ENCODE measurements around the gene S100A1.

The S100A1 gene

DNA sequence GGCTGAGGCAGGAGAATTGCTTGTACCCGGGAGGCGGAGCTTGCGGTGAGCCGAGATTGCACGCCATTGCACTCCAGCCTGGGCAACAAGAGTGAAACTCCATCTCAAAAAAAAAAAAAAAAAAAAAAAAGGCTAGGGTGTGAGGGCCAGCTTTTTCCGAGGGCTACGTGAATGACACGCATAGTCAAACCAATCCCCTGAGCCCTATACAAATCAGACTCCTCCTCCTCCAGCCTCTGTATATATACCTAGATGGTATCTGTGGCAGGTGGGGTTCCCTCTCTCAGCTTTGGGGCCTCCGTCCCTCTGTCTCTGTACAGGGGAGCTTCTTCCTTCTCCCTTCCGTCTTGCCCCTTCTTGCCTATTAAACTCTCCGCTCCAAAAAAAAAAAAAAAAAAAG is 22.0 kb upstream of the S100A1 start:
- no peak overlapping the region for H3K4me3 ChIP-seq (replicated peaks; ENCODE audit: insufficient read depth, low read length)
- H3K27ac ChIP-seq (replicated peaks), result no peak overlapping the region
- TF ChIP-seq, protein P1, sequence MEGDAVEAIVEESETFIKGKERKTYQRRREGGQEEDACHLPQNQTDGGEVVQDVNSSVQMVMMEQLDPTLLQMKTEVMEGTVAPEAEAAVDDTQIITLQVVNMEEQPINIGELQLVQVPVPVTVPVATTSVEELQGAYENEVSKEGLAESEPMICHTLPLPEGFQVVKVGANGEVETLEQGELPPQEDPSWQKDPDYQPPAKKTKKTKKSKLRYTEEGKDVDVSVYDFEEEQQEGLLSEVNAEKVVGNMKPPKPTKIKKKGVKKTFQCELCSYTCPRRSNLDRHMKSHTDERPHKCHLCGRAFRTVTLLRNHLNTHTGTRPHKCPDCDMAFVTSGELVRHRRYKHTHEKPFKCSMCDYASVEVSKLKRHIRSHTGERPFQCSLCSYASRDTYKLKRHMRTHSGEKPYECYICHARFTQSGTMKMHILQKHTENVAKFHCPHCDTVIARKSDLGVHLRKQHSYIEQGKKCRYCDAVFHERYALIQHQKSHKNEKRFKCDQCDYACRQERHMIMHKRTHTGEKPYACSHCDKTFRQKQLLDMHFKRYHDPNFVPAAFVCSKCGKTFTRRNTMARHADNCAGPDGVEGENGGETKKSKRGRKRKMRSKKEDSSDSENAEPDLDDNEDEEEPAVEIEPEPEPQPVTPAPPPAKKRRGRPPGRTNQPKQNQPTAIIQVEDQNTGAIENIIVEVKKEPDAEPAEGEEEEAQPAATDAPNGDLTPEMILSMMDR (IDR thresholded peaks at IDR 0.05; ENCODE audit: insufficient read depth, low read length), result no peak
- no peak for TF ChIP-seq GABPA (IDR thresholded peaks at IDR 0.05; ENCODE audit: low read depth)
- no peak for TF ChIP-seq SPI1 (IDR thresholded peaks at IDR 0.05; ENCODE audit: borderline replicate concordance, low read depth)
- TF ChIP-seq POLR2AphosphoS5 (IDR thresholded peaks at IDR 0.05; ENCODE audit: low read depth), result no peak
- TF ChIP-seq, protein P2, sequence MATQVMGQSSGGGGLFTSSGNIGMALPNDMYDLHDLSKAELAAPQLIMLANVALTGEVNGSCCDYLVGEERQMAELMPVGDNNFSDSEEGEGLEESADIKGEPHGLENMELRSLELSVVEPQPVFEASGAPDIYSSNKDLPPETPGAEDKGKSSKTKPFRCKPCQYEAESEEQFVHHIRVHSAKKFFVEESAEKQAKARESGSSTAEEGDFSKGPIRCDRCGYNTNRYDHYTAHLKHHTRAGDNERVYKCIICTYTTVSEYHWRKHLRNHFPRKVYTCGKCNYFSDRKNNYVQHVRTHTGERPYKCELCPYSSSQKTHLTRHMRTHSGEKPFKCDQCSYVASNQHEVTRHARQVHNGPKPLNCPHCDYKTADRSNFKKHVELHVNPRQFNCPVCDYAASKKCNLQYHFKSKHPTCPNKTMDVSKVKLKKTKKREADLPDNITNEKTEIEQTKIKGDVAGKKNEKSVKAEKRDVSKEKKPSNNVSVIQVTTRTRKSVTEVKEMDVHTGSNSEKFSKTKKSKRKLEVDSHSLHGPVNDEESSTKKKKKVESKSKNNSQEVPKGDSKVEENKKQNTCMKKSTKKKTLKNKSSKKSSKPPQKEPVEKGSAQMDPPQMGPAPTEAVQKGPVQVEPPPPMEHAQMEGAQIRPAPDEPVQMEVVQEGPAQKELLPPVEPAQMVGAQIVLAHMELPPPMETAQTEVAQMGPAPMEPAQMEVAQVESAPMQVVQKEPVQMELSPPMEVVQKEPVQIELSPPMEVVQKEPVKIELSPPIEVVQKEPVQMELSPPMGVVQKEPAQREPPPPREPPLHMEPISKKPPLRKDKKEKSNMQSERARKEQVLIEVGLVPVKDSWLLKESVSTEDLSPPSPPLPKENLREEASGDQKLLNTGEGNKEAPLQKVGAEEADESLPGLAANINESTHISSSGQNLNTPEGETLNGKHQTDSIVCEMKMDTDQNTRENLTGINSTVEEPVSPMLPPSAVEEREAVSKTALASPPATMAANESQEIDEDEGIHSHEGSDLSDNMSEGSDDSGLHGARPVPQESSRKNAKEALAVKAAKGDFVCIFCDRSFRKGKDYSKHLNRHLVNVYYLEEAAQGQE (IDR thresholded peaks at IDR 0.05; ENCODE audit: insufficient replicate concordance, low read depth), result no peak
- no peak for DNase-seq (ENCODE audit: low read depth in 1 of 2, low spot score in 1 of 2)
- H3K27me3 ChIP-seq (ENCODE audit: insufficient read depth, poor library complexity, severe bottlenecking), result no peaks in the 10 kb centered on the region

DNA sequence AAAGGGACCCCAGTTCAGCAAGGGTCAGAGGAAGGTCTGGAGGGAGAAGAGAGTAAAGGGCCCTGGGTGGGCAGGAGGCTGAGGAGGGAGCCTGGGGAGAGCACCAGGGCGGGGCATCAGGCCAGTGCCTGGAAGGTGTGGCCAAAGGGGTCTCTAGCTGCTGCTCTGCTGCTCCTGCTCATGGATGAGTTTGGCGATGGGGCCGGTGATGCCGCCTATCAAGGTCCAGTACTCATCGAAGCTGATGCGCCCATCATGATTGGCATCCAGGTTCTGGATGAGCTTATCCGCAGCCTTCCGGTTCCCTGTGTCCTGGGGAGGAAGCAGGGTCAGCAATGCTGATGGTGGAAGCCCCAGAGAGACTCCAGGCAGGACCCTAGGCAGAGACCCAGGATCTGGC is 20.9 kb upstream of the S100A1 start:
- no peak overlapping the region for H3K27ac ChIP-seq (replicated peaks)
- no peak for DNase-seq (ENCODE audit: low read depth in 1 of 2, low spot score in 1 of 2)
- H3K27me3 ChIP-seq (ENCODE audit: insufficient read depth, poor library complexity, severe bottlenecking), result no peaks in the 10 kb centered on the region
- TF ChIP-seq SPI1 (IDR thresholded peaks at IDR 0.05; ENCODE audit: borderline replicate concordance, low read depth) (no peak), POLR2AphosphoS5 (IDR thresholded peaks at IDR 0.05; ENCODE audit: low read depth) (no peak), GABPA (IDR thresholded peaks at IDR 0.05; ENCODE audit: low read depth) (no peak)
- TF ChIP-seq, protein P1 (IDR thresholded peaks at IDR 0.05; ENCODE audit: insufficient read depth, low read length), result no peak
- TF ChIP-seq, protein P2 (IDR thresholded peaks at IDR 0.05; ENCODE audit: insufficient replicate concordance, low read depth), result no peak
- no peak overlapping the region for H3K4me3 ChIP-seq (replicated peaks; ENCODE audit: insufficient read depth, low read length)

DNA sequence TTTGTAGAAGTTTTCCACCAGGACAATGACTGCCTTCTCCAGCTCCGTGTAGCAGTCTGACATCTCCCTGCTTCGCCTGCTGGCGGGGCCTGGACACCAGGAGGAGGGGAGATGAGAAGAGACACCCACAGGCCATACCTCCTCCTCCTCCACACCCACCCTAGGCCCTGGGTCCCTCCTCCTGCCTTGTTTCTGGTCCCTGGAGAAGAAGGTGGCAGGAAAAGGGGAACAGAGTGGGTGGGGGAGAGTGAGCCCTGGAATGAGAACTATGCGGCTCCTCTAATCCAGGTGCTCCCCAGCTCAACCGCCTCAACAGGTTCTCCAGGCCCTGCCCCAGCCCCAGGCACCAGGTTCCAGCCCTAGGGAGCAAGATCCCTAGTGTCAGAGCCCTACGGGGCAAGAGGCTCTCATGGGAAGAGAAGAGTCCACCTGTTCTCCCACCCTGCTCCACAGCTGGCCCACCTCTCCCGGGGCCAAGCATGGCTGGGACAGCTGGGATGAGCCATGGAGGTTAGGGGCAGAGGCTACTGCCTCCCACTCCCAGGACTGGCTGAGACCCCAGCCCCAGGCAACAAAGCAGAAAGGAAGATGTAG is 20.0 kb upstream of the S100A1 start:
- no peak for DNase-seq (ENCODE audit: low read depth in 1 of 2, low spot score in 1 of 2)
- no peaks in the 10 kb centered on the region for H3K27me3 ChIP-seq (ENCODE audit: insufficient read depth, poor library complexity, severe bottlenecking)
- no peak overlapping the region for H3K27ac ChIP-seq (replicated peaks)
- no peak overlapping the region for H3K4me3 ChIP-seq (replicated peaks; ENCODE audit: insufficient read depth, low read length)
- TF ChIP-seq GABPA (IDR thresholded peaks at IDR 0.05; ENCODE audit: low read depth), result no peak

DNA sequence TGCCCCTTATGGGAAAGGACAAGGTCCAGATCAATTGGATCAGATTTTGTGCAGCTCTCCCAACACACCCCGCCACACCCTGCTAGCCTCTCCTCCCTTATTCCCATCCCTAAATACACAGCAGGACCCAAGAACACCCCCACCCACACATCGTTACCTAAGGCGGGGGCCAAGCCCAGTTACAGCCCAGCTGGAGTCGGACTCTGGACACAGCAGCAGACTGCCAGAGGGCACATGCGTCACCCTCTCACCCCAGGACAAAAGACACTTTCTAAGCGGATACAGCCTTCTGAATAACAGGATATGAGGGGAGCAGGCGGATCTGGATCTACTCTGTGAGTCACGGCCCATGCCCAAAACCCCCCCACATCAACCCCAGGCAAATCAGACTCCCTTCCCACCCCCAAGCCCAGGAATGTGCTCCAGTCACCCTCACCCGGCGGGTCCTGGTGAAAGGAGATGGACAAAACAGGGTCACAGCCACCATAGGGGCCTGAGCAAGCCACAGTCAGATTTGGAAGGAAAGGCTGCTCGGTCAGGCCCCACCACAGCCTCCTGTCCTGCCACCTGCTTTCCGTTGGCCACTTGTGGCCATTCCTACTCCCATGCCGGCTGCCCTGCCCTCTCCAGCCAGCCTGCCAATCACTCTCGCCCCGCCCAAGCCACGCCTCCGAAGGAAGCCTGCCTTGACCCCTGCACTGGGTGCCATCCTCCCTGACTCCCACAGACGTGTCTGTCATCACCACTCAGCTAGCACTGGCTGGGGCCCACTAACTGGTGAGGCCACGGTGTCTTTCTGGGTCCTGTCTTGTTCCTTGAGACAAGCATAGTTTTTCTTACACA is 19.3 kb upstream of the S100A1 start:
- no peak for DNase-seq (ENCODE audit: low read depth in 1 of 2, low spot score in 1 of 2)
- TF ChIP-seq GABPA (IDR thresholded peaks at IDR 0.05; ENCODE audit: low read depth) (no peak), POLR2AphosphoS5 (IDR thresholded peaks at IDR 0.05; ENCODE audit: low read depth) (no peak), SPI1 (IDR thresholded peaks at IDR 0.05; ENCODE audit: borderline replicate concordance, low read depth) (no peak)
- TF ChIP-seq, protein P1 (IDR thresholded peaks at IDR 0.05; ENCODE audit: insufficient read depth, low read length), result no peak
- TF ChIP-seq, protein P2 (IDR thresholded peaks at IDR 0.05; ENCODE audit: insufficient replicate concordance, low read depth), result no peak
- no peak overlapping the region for H3K4me3 ChIP-seq (replicated peaks; ENCODE audit: insufficient read depth, low read length)
- H3K27me3 ChIP-seq (ENCODE audit: insufficient read depth, poor library complexity, severe bottlenecking), result no peaks in the 10 kb centered on the region
- H3K27ac ChIP-seq (replicated peaks), result no peak overlapping the region
